ENCODE measurements around the gene DACT3. TPM values are rescaled to one million over a fixed set of nuclear protein-coding genes. Genes with fewer than 3 reads are reported as not detected.

Gene DACT3
- total and polyA plus RNA-seq, 4 donors: 0.32 to 1.4 (median 1.0) TPM

DNA sequence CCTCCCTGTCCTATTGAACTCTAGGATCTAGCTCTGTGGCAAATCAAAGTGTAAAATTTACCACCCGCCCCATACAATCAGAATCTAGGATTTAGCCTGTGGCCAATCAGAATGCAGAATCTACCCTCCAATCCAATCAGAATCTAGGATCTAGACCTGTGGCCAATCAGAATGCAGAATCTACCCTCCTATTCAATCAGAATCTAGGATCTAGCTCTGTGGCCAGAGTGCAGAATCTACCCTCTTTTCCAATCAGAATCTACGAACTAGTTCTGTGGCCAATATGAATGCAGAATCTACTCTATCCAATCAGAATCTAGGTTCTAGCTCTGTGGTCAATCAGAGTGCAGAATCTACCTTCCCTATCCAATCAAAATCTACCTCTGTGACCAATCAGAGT, 30.1 kb upstream of the DACT3 start:
- no peak for TF ChIP-seq EGR1 (IDR thresholded peaks at IDR 0.05; ENCODE audit: low read depth in 2 of 2)
- no peak for TF ChIP-seq NR2F2 (IDR thresholded peaks at IDR 0.05)
- TF ChIP-seq RXRA (IDR thresholded peaks at IDR 0.05): no peak
- TF ChIP-seq YY1 (IDR thresholded peaks at IDR 0.05): no peak
- no peak for TF ChIP-seq FOXA2 (IDR thresholded peaks at IDR 0.05)
- TF ChIP-seq HNF4A (conservative IDR thresholded peaks at IDR 0.05): no peak
- TF ChIP-seq TAF1 (conservative IDR thresholded peaks at IDR 0.05): no peak
- no peak overlapping the region for H3K27ac ChIP-seq (ENCODE audit: low read depth in 1 of 2, low read length in 2 of 2)
- no peak overlapping the region for H3K9ac ChIP-seq (ENCODE audit: low read depth in 1 of 2, low read length in 2 of 2)
- no peaks in the 10 kb centered on the region for H3K27me3 ChIP-seq (ENCODE audit: control insufficient read depth in 4 of 4, insufficient read depth in 4 of 4, low read length in 3 of 4)
- H3K4me3 ChIP-seq (ENCODE audit: low read depth in 1 of 3, low read length in 3 of 3): no peak overlapping the region
- 50% methylated on average over 2 of the region's 2 CpGs for WGBS
- H3K9me3 ChIP-seq (ENCODE audit: control insufficient read depth in 4 of 4, low read length in 3 of 4): no peaks in the 10 kb centered on the region
- DNase-seq (ENCODE audit: low spot score): no peak
- H3K4me1 ChIP-seq (ENCODE audit: control insufficient read depth in 4 of 4, insufficient read depth in 4 of 4, low read length in 3 of 4): no peaks in the 10 kb centered on the region
- peaks cover 14 to 80% (median 64%) of the 10 kb centered on the region in 4 donors for H3K36me3 ChIP-seq (ENCODE audit: control insufficient read depth in 4 of 4, insufficient read depth in 3 of 4, low read depth in 1 of 4, low read length in 3 of 4)

DNA sequence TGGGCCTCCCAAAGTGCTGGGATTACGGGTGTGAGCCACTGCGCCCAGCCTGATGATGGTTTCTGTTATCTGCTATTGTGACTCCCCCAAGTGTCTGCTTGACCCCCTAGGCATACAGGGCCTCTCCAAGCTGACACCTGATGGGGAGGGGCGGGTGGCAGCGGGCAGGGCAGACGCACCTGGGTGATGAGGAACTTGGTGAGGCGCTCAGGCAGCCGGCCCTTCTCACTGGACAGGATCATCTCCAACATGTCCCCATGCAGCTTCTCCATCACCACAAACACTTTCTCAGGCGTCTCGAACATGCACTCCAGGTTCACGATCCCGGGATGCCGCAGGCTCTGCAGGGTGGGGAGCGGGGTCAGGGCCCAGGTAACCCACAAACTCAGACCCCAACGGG, 28.4 kb upstream of the DACT3 start:
- Histone ChIP-seq H3K9ac (ENCODE audit: low read depth in 1 of 2, low read length in 2 of 2) (no peak overlapping the region), H3K4me3 (ENCODE audit: low read depth in 1 of 3, low read length in 3 of 3) (no peak overlapping the region), H3K27ac (ENCODE audit: low read depth in 1 of 2, low read length in 2 of 2) (no peak overlapping the region), H3K9me3 (ENCODE audit: control insufficient read depth in 4 of 4, low read length in 3 of 4) (no peaks in the 10 kb centered on the region), H3K36me3 (ENCODE audit: control insufficient read depth in 4 of 4, insufficient read depth in 3 of 4, low read depth in 1 of 4, low read length in 3 of 4) (peaks cover 18 to 78% (median 69%) of the 10 kb centered on the region in 4 donors), H3K4me1 (ENCODE audit: control insufficient read depth in 4 of 4, insufficient read depth in 4 of 4, low read length in 3 of 4) (no peaks in the 10 kb centered on the region), H3K27me3 (ENCODE audit: control insufficient read depth in 4 of 4, insufficient read depth in 4 of 4, low read length in 3 of 4) (no peaks in the 10 kb centered on the region)
- 97% methylated on average over 14 of the region's 14 CpGs for WGBS
- TF ChIP-seq EGR1 (IDR thresholded peaks at IDR 0.05; ENCODE audit: low read depth in 2 of 2): no peak
- TF ChIP-seq, protein P1, sequence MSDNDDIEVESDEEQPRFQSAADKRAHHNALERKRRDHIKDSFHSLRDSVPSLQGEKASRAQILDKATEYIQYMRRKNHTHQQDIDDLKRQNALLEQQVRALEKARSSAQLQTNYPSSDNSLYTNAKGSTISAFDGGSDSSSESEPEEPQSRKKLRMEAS (IDR thresholded peaks at IDR 0.05): no peak
- TF ChIP-seq HNF4G (IDR thresholded peaks at IDR 0.05): no peak
- TF ChIP-seq YY1 (IDR thresholded peaks at IDR 0.05): no peak
- no peak for TF ChIP-seq RXRA (IDR thresholded peaks at IDR 0.05)
- TF ChIP-seq, protein P2, sequence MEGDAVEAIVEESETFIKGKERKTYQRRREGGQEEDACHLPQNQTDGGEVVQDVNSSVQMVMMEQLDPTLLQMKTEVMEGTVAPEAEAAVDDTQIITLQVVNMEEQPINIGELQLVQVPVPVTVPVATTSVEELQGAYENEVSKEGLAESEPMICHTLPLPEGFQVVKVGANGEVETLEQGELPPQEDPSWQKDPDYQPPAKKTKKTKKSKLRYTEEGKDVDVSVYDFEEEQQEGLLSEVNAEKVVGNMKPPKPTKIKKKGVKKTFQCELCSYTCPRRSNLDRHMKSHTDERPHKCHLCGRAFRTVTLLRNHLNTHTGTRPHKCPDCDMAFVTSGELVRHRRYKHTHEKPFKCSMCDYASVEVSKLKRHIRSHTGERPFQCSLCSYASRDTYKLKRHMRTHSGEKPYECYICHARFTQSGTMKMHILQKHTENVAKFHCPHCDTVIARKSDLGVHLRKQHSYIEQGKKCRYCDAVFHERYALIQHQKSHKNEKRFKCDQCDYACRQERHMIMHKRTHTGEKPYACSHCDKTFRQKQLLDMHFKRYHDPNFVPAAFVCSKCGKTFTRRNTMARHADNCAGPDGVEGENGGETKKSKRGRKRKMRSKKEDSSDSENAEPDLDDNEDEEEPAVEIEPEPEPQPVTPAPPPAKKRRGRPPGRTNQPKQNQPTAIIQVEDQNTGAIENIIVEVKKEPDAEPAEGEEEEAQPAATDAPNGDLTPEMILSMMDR (IDR thresholded peaks at IDR 0.05; ENCODE audit: low read depth, low read length, missing input control): no peak
- no peak for TF ChIP-seq JUND (IDR thresholded peaks at IDR 0.05)
- no peak for TF ChIP-seq FOXA2 (IDR thresholded peaks at IDR 0.05)
- TF ChIP-seq FOXA1 (IDR thresholded peaks at IDR 0.05): no peak
- TF ChIP-seq NR2F2 (IDR thresholded peaks at IDR 0.05): no peak
- TF ChIP-seq HNF4A (conservative IDR thresholded peaks at IDR 0.05): no peak
- no peak for TF ChIP-seq TAF1 (conservative IDR thresholded peaks at IDR 0.05)
- TF ChIP-seq SP1 (IDR thresholded peaks at IDR 0.05): no peak
- TF ChIP-seq, protein P3, sequence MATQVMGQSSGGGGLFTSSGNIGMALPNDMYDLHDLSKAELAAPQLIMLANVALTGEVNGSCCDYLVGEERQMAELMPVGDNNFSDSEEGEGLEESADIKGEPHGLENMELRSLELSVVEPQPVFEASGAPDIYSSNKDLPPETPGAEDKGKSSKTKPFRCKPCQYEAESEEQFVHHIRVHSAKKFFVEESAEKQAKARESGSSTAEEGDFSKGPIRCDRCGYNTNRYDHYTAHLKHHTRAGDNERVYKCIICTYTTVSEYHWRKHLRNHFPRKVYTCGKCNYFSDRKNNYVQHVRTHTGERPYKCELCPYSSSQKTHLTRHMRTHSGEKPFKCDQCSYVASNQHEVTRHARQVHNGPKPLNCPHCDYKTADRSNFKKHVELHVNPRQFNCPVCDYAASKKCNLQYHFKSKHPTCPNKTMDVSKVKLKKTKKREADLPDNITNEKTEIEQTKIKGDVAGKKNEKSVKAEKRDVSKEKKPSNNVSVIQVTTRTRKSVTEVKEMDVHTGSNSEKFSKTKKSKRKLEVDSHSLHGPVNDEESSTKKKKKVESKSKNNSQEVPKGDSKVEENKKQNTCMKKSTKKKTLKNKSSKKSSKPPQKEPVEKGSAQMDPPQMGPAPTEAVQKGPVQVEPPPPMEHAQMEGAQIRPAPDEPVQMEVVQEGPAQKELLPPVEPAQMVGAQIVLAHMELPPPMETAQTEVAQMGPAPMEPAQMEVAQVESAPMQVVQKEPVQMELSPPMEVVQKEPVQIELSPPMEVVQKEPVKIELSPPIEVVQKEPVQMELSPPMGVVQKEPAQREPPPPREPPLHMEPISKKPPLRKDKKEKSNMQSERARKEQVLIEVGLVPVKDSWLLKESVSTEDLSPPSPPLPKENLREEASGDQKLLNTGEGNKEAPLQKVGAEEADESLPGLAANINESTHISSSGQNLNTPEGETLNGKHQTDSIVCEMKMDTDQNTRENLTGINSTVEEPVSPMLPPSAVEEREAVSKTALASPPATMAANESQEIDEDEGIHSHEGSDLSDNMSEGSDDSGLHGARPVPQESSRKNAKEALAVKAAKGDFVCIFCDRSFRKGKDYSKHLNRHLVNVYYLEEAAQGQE (IDR thresholded peaks at IDR 0.05): no peak
- TF ChIP-seq, protein P4, sequence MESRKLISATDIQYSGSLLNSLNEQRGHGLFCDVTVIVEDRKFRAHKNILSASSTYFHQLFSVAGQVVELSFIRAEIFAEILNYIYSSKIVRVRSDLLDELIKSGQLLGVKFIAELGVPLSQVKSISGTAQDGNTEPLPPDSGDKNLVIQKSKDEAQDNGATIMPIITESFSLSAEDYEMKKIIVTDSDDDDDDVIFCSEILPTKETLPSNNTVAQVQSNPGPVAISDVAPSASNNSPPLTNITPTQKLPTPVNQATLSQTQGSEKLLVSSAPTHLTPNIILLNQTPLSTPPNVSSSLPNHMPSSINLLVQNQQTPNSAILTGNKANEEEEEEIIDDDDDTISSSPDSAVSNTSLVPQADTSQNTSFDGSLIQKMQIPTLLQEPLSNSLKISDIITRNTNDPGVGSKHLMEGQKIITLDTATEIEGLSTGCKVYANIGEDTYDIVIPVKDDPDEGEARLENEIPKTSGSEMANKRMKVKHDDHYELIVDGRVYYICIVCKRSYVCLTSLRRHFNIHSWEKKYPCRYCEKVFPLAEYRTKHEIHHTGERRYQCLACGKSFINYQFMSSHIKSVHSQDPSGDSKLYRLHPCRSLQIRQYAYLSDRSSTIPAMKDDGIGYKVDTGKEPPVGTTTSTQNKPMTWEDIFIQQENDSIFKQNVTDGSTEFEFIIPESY (IDR thresholded peaks at IDR 0.05): no peak
- no peak for TF ChIP-seq RAD21 (IDR thresholded peaks at IDR 0.05)
- TF ChIP-seq, protein P5, sequence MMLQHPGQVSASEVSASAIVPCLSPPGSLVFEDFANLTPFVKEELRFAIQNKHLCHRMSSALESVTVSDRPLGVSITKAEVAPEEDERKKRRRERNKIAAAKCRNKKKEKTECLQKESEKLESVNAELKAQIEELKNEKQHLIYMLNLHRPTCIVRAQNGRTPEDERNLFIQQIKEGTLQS (IDR thresholded peaks at IDR 0.05): no peak
- TF ChIP-seq GABPA (IDR thresholded peaks at IDR 0.05 in 1 of 2, conservative IDR thresholded peaks at IDR 0.05 in 1 of 2): no peak
- DNase-seq (ENCODE audit: low spot score): no peak
